Fibroblast of the aortic adventitia (primary cell): ENCODE data around the gene CDH5. TPM values are rescaled to one million over a fixed set of nuclear protein-coding genes. Genes with fewer than 3 reads are reported as not detected.

Source experiments
- DNase-seq: peaks from one replicate; pipeline ENCODE4 v3.0.0-alpha.2; 2010; ENCODE audit warnings: low read depth
- H3K4me3 ChIP-seq: 2 replicates; pipeline ENCODE4 v1.5.1; 2011; ENCODE audit warnings: low read depth, mild to moderate bottlenecking, control low read depth, low read length, moderate library complexity
- CTCF ChIP-seq: IDR thresholded peaks from 2 replicates; pipeline ENCODE4 v1.5.1; 2011; ENCODE audit warnings: mild to moderate bottlenecking, low read length, control low read depth, inconsistent platforms; ENCODE audit not compliant: insufficient read depth
- total RNA-seq: library from RNA; depleted of rRNA; stranded (reverse); fragments of >200 nt; gene quantifications from 2 replicates; pipeline ENCODE4 v1.2.3, GENCODE V29; 2012; ENCODE audit warnings: low replicate concordance

The CDH5 gene
- total RNA-seq, 1 donor = 2.9 TPM

DNA sequence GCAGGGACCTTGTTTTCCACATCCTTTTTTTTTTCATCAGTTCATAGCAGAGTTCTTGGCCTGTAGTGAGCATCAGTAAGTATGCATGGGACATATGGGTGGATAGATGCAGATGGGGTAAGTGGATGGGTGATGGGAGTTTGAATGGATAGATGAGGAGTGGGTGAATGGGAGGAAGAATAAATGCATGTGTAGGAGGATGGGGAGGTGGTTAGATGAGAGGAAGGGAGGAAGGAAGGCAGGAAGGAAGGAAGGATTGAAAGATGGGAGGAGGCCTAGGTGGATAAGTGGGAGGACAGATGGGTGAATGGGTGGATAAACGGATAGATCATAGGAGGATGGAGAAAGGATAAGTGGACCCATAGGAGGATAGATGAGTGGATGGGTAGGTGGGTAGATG, 56.7 kb downstream of the CDH5 start:
- no peak for TF ChIP-seq CTCF
- DNase-seq = no peak
- H3K4me3 ChIP-seq = no peak overlapping the region

- DNase-seq = no peak
- no peak overlapping the region for H3K4me3 ChIP-seq
- TF ChIP-seq CTCF = no peak
Observed at GRCh38 chr16:66425651-66426050, 59.2 kb downstream of the CDH5 start.

GRCh38 chr16:66426112-66427035, 59.9 kb downstream of the CDH5 start:
- TF ChIP-seq CTCF = no peak
- H3K4me3 ChIP-seq = peak overlapping the region; percentile 46
- DNase-seq = no peak

DNA sequence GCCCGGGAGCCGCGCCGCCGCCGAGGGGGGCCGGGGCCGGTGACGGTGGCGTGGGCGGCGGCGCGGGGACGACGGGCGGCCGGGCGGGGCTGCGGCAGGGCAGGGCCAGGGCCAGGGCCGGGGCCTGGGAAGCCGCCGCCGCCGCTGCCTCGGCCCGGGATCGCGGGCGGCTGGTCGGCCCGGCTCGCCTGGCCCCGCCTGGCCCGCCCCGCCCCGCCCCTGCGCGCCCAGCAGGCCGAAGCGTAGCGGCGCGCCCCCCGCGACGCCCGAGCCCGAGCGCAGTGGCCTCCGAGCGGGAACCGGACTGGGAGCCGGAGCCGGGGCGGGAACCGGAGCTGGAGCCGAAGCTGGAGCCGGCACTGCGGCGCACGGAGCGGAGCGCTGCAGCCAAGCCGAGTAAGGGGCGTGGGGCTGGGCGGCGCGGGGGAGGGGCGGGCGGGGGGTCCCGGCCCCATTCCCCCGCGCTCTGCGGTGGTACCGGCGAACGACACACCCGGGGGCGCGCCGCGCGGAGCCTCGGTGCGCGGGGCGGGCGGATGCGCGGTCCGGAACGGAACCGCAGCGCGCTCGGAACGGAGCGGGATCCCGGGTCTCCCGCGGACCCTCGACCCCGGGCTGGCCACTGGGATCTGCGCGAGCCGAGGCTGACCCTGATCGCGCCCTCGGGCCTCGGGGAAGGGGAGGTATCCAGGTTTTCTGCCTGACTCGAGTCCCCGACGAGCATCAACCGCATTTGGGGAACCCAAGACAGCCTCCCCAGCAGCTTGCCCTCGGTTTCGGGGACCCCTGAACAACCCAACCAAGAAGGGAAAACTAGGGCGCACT, 60.8 kb downstream of the CDH5 start, which contains the start of gene BEAN1:
Gene BEAN1, plus strand, starts transcription at position 260 of the 825 bp plus-strand sequence. CDS start 10,382 bp downstream, outside the sequence.
- no peak for DNase-seq
- peak within 1 kb of the TSS; percentile 49 for H3K4me3 ChIP-seq
- no peak for TF ChIP-seq CTCF

DNA sequence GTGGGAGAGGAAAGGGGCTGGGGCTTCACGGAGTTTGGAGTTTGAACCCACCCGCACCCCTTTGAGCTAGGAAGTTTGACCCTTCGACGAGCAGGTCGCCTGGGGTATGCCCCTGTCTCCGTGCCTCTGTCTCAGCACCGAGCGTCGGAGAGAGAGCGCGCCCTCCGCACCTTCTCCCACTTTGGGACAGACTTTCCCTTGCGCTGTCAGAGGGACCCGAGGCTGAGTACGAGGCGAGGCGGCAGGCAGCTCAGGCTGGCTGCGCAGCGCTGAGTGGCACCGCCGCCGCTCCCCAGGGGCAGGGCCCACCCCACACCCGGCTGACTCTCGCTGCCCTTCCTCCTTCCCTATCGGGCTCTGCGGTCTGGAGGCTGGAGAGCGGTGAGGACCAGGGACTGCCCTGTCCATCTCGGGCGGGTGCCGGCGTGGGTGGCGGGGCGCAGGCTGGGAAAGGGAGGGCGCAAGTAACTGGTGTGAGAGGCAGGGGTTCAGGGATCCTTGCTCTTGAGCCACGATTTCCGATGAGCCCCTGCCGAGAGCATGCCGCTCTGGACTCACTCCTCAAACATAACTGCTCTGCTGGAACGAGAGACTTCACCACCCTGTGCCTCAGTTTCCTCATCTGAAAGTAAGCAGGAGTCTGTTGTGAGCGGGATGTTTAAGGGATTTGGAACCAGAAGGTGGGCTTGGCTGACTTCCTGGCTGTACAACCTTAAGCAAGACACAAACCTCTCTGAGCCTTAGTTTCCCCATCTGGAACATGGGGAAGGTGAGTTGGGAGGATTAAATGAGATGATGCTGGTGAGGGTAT, 61.6 kb downstream of the CDH5 start:
- no peak overlapping the region for H3K4me3 ChIP-seq
- no peak for DNase-seq
- no peak for TF ChIP-seq CTCF

GRCh38 chr16:66428682-66429251, 62.3 kb downstream of the CDH5 start:
- no peak for DNase-seq
- no peak overlapping the region for H3K4me3 ChIP-seq
- TF ChIP-seq CTCF = no peak
